IPS DF 4.7 (cell line): ENCODE measurements around the gene OLFM1.
"Not testable (repeated sequence)": the region's sequence is repeated elsewhere in the genome, so short reads cannot be mapped to it uniquely, and the experiment has no call there.

Source experiments
- DNase-seq: peaks from one replicate; pipeline ENCODE4 v3.0.0-alpha.2; 2013; ENCODE audit warnings: low spot score; ENCODE audit errors: extremely low read depth

OLFM1 gene

GRCh38 chr9:135060461-135061116 lies 26.9 kb upstream of the OLFM1 start:
- DNase-seq = no peak

GRCh38 chr9:135061441-135061840 lies 26.0 kb upstream of the OLFM1 start:
- no peak for DNase-seq

- no peak for DNase-seq
These were observed 25.2 kb upstream of the OLFM1 start for GRCh38 chr9:135062254-135062653.

- not testable (repeated sequence) for DNase-seq
These were observed 24.0 kb upstream of the OLFM1 start for GRCh38 chr9:135063466-135063865.

GRCh38 chr9:135063888-135064287 lies 23.6 kb upstream of the OLFM1 start:
- DNase-seq = not testable (repeated sequence)

GRCh38 chr9:135065151-135065550 lies 22.3 kb upstream of the OLFM1 start:
- no peak for DNase-seq

- DNase-seq = no peak
These were observed 21.7 kb upstream of the OLFM1 start for GRCh38 chr9:135065804-135066203.

GRCh38 chr9:135066291-135066690 lies 21.2 kb upstream of the OLFM1 start:
- DNase-seq = no peak

- no peak for DNase-seq
These were observed 20.3 kb upstream of the OLFM1 start for GRCh38 chr9:135067096-135067710.

- no peak for DNase-seq
These were observed 18.6 kb upstream of the OLFM1 start for GRCh38 chr9:135068776-135069415.

- DNase-seq = no peak
These were observed 17.8 kb upstream of the OLFM1 start for GRCh38 chr9:135069558-135070197.

GRCh38 chr9:135070198-135070951 lies 17.1 kb upstream of the OLFM1 start:
- DNase-seq = no peak

- DNase-seq = no peak
These were observed 16.3 kb upstream of the OLFM1 start for GRCh38 chr9:135070964-135071735.

GRCh38 chr9:135073081-135073740 lies 14.3 kb upstream of the OLFM1 start:
- DNase-seq = no peak

- DNase-seq = no peak
These were observed 13.6 kb upstream of the OLFM1 start for GRCh38 chr9:135073741-135074305.

GRCh38 chr9:135074354-135075233 lies 12.9 kb upstream of the OLFM1 start:
- no peak for DNase-seq

GRCh38 chr9:135075234-135076142 lies 12.0 kb upstream of the OLFM1 start:
- no peak for DNase-seq
